ENCODE measurements around the gene C1orf226. TPM values are rescaled to one million over a fixed set of nuclear protein-coding genes. Genes with fewer than 3 reads are reported as not detected.

Gene C1orf226
- total RNA-seq, 1 donor, result 0.09 TPM

DNA sequence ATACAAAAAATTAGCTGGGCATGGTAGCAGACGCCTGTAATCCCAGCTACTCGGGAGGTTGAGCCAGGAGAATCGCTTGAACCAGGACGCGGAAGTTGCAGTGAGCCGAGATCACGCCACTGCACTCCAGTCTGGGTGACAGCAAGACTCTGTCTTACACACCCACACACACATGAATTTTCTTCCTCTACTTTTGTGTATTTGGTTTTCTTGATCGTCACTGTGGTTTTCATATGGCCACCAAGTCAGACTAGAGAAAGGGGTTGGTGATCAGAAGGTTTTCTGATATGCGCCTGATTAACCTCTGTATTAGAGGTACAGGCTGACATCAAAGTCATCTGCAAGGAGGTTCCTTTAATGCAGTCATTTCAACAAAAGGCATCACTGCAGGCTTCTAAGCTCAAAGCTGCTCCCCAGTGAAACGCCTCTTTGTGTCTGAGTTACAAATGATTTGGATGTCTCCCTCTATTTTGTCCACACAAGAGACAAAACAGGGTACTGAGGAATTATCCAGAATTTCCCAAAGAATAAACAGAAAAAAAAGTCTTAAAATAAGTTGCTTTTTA, 19.3 kb downstream of the C1orf226 start:
- TF ChIP-seq CTCF (IDR thresholded peaks at IDR 0.05; ENCODE audit: insufficient read depth, low read length), result no peak
- DNase-seq (ENCODE audit: low read depth), result no peak
- no peak overlapping the region for H3K4me3 ChIP-seq (ENCODE audit: low read depth, low read length)

- H3K4me3 ChIP-seq (ENCODE audit: low read depth, low read length), result no peak overlapping the region
- peak; percentile 91 for DNase-seq (ENCODE audit: low read depth)
- TF ChIP-seq CTCF (IDR thresholded peaks at IDR 0.05; ENCODE audit: insufficient read depth, low read length), result no peak
These were observed 23.1 kb downstream of the C1orf226 start for GRCh38 chr1:162404550-162405160.

GRCh38 chr1:162405800-162406199, 24.3 kb downstream of the C1orf226 start:
- DNase-seq (ENCODE audit: low read depth), result no peak

DNA sequence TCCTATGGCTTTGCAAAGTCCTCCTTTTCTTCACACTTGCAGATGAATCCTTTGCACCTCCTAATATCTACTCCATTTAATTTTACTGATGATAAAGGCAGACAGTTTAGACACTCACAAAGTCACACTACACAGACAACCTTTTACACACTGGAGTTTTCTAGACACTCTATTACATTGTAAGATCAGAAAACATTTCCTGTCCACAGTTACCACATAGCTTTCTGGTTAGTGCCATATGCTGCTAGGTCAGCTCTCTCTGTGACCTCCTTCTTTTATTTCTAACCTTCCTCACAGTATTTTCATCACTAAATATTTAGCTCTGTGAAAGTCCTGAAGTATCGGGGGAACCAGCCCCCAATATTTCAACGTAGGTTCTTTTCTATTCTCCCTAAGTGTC, 25.3 kb downstream of the C1orf226 start:
- H3K4me3 ChIP-seq (ENCODE audit: low read depth, low read length), result no peak overlapping the region
- TF ChIP-seq CTCF (IDR thresholded peaks at IDR 0.05; ENCODE audit: insufficient read depth, low read length), result no peak
- DNase-seq (ENCODE audit: low read depth), result no peak

More at GRCh38 chr1:162405800-162406199, 24.3 kb downstream of the C1orf226 start:
- H3K4me3 ChIP-seq (ENCODE audit: low read depth, low read length), result no peak overlapping the region
- no peak for TF ChIP-seq CTCF (IDR thresholded peaks at IDR 0.05; ENCODE audit: insufficient read depth, low read length)

- no peak overlapping the region for H3K4me3 ChIP-seq (ENCODE audit: low read depth, low read length)
- TF ChIP-seq CTCF (IDR thresholded peaks at IDR 0.05; ENCODE audit: insufficient read depth, low read length), result no peak
- no peak for DNase-seq (ENCODE audit: low read depth)
These were observed 26.0 kb downstream of the C1orf226 start for GRCh38 chr1:162407539-162407938.

GRCh38 chr1:162412002-162412401, 30.5 kb downstream of the C1orf226 start, which contains the start of gene SH2D1B:
Gene SH2D1B (minus strand): TSS chr1:162412136. CDS start chr1:162412016, 120 bp downstream.
- DNase-seq (ENCODE audit: low read depth), result no peak
- H3K4me3 ChIP-seq (ENCODE audit: low read depth, low read length), result no peak within 1 kb of the TSS
- no peak for TF ChIP-seq CTCF (IDR thresholded peaks at IDR 0.05; ENCODE audit: insufficient read depth, low read length)

Measured in fibroblast of the aortic adventitia (primary cell).